Measurements from ENCODE around the gene NDOR1. TPM values are rescaled to one million over a fixed set of nuclear protein-coding genes. Genes with fewer than 3 reads are reported as not detected.

Gene NDOR1
- total RNA-seq, 1 donor from 2014 or later: 27.0 TPM

DNA sequence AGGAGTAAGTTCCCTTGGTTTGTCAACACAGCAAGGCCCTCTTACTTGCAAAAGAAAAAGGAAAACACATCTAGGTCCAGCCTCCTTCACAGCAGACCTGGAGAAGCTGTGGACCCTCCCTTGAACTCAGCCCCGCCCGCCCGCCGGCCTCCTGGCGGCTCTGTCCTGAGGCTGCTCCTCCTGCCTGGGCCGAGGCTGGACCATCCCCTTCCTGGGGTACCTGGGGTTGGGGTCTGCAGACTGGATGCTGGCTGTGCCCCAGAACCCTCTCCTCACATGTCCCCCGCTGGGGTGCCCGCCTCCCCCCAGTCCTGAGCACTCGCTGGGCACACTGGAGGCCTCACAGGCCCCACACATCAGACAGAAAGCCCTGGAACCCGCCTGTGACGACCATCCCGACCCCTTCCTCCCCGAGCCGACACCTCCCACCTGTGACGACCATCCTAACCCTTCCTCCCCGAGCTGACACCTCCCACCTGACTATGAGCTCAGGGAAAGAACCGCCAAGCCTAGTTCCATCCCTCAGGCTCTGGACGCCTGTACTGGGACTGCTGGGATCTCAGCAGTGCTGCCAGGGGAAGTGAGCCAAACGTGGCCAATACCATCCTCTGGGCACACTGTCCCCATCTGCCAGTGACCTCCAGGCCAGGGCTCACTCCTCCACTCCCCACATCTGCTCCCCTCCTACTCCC, 26.4 kb upstream of the NDOR1 start:
- Histone ChIP-seq H3K4me1 (no peaks in the 10 kb centered on the region), H3K9me3 (no peaks in the 10 kb centered on the region), H3K36me3 (peaks cover 53 to 55% of the 10 kb centered on the region in 2 donors), H3K27me3 (no peaks in the 10 kb centered on the region), H3K27ac (no peak overlapping the region), H3K4me3 (no peak overlapping the region)
- intact Hi-C loops (cut with DNase I): no loop called here
- TF ChIP-seq, protein P1, sequence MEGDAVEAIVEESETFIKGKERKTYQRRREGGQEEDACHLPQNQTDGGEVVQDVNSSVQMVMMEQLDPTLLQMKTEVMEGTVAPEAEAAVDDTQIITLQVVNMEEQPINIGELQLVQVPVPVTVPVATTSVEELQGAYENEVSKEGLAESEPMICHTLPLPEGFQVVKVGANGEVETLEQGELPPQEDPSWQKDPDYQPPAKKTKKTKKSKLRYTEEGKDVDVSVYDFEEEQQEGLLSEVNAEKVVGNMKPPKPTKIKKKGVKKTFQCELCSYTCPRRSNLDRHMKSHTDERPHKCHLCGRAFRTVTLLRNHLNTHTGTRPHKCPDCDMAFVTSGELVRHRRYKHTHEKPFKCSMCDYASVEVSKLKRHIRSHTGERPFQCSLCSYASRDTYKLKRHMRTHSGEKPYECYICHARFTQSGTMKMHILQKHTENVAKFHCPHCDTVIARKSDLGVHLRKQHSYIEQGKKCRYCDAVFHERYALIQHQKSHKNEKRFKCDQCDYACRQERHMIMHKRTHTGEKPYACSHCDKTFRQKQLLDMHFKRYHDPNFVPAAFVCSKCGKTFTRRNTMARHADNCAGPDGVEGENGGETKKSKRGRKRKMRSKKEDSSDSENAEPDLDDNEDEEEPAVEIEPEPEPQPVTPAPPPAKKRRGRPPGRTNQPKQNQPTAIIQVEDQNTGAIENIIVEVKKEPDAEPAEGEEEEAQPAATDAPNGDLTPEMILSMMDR (IDR thresholded peaks at IDR 0.05): no peak
- no peak for DNase-seq (ENCODE audit: low spot score in 2 of 2)

DNA sequence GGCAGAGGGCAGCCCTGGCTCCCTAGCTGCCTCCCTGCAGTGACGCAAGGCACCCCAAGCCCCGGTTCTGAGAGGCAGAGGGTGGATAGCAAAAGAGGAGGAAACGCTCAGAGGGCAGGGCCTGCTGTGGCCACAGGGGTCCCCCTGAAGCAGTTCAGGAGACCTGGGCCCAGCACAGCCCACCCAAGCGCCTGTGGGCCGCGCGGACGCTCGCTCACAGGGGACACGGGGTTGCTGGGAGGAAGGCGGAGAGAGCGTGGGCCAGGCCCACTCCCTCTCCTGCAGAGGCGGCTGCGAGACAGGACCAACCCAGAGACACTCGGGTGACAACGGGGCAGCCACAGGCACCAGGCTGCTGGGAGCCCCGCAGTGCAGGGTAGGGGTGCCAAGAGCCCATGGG, 25.7 kb upstream of the NDOR1 start:
- no peak for DNase-seq (ENCODE audit: low spot score in 2 of 2)
- peaks cover 60% of the 10 kb centered on the region in 2 donors for H3K36me3 ChIP-seq
- intact Hi-C loops (cut with DNase I): no loop called here

DNA sequence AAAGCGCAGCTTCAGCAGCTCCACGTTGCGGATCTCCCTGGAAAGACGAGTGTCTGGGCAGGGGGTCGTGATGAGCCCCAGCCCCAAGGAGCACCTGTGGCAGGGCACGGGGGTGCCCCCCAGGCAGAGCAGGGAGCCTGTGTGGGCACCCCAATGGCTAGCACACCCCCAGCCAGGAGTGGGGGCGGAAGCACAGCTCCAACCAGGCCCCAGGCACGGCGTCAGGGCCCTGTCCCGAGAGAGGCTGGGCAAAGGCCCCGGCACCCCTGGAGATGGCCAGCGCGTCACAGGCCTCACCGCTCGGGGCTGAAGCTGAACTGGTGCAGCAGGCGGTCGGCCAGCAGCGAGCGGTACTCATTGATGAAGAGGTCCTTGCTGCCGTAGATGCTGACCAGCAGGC, 25.0 kb upstream of the NDOR1 start:
- Histone ChIP-seq H3K4me3 (no peak overlapping the region), H3K27ac (no peak overlapping the region), H3K36me3 (peaks cover 62 to 67% of the 10 kb centered on the region in 2 donors), H3K4me1 (no peaks in the 10 kb centered on the region), H3K27me3 (no peaks in the 10 kb centered on the region), H3K9me3 (no peaks in the 10 kb centered on the region)
- intact Hi-C loops (cut with DNase I): no loop called here
- DNase-seq (ENCODE audit: low spot score in 2 of 2): no peak
- TF ChIP-seq, protein P1 (IDR thresholded peaks at IDR 0.05): no peak

More for the DNA sequence above, 25.7 kb upstream of the NDOR1 start:
- Histone ChIP-seq H3K9me3 (no peaks in the 10 kb centered on the region), H3K4me3 (no peak overlapping the region), H3K4me1 (no peaks in the 10 kb centered on the region), H3K27me3 (no peaks in the 10 kb centered on the region), H3K27ac (no peak overlapping the region)
- TF ChIP-seq, protein P1 (IDR thresholded peaks at IDR 0.05): no peak

- Histone ChIP-seq H3K4me1 (peaks cover 0 to 11% of the 10 kb centered on the region in 2 donors), H3K4me3 (no peak overlapping the region), H3K27ac (no peak overlapping the region), H3K9me3 (no peaks in the 10 kb centered on the region), H3K27me3 (no peaks in the 10 kb centered on the region), H3K36me3 (peaks cover 62 to 78% of the 10 kb centered on the region in 2 donors)
- TF ChIP-seq, protein P1 (IDR thresholded peaks at IDR 0.05): no peak
- intact Hi-C loops (cut with DNase I): no loop called here
- no peak for DNase-seq (ENCODE audit: low spot score in 2 of 2)
These were observed 23.8 kb upstream of the NDOR1 start for GRCh38 chr9:137181680-137182079.

GRCh38 chr9:137182836-137183235, 22.7 kb upstream of the NDOR1 start:
- Histone ChIP-seq H3K27ac (no peak overlapping the region), H3K4me1 (peaks cover 10 to 21% of the 10 kb centered on the region in 2 donors), H3K9me3 (no peaks in the 10 kb centered on the region), H3K4me3 (no peak overlapping the region), H3K36me3 (peaks cover 62 to 76% of the 10 kb centered on the region in 2 donors), H3K27me3 (no peaks in the 10 kb centered on the region)
- TF ChIP-seq, protein P1 (IDR thresholded peaks at IDR 0.05): no peak
- intact Hi-C loops (cut with DNase I): no loop called here
- DNase-seq (ENCODE audit: low spot score in 2 of 2): no peak

Measured in ascending aorta (tissue), 2 donors.